GM20431 (cell line): ENCODE results near the gene ZNF335.
"Not testable (repeated sequence)": the region's sequence is repeated elsewhere in the genome, so short reads cannot be mapped to it uniquely, and the experiment has no call there.

ENCODE experiments used
- in situ Hi-C: fragments of 300-500 bp; cut with MseI, MboI; formaldehyde crosslinking; loops from one replicate; pipeline ENCODE4 v1.15.0; 2020; ENCODE audit warnings: low sequenced_read_pairs; ENCODE audit not compliant: unreplicated experiment

Gene ZNF335

DNA sequence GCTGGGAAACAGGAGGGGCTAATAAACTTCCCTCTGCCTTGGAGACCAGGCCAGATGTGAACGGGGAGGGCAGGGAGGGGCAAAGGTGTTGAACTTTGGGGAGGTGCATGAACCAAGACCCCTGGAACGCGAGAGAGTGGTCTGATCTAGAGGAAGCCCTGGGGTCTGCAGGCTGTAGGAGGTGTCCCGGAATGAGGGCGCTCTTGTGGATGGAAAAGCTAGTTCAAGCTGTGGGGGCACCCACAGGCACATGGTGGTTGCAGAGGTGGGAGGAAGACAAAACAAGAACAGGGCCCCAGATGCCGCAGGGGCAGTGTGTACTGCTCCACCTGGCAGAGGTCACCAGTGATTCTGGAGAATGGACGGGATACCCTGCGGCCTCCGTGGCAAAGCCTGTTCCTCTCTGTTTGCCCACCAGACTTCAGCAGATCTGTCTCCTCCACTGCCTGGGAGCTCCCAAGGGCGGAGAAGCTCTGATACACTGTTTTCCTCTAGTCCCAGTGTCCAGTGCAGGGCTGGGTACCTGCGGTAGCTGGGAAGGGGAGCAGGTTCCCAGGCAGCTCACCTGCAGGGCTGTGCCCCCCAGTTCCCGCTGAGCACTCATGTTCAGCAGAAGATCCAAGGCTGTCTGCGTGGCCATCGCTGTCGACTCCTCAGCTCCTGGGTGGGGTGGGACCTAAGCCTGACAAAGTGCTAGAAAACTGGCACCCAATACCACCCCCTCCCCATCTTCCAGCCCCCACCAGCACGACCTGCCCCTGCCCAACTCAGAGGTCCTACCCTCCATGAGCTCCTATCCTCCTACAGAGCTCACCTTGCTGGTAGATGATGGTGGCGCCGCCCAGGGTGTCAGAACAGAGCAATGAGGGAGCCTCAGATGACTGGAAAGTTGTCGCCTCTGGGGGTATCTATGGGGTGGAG lies 14.7 kb downstream of the ZNF335 start:
- in situ Hi-C loops = no loop called here

DNA sequence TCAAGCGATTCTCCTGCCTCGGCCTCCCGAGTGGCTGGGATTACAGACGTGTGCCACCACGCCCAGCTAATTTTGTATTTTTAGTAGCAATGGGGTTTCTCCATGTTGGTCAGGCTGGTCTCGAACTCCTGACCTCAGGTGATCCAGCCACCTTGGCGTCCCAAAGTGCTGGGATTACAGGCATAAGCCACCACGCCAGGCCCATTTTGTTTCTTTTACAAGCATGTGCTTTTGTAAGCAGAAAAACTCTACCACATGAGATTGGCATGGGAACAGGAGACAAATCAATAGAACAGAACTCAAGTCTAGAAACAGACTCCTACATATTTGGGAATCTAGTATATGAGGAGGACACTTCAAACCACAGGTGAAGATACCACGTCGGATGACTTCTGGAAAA lies 15.7 kb downstream of the ZNF335 start:
- in situ Hi-C loops = not testable (repeated sequence)

DNA sequence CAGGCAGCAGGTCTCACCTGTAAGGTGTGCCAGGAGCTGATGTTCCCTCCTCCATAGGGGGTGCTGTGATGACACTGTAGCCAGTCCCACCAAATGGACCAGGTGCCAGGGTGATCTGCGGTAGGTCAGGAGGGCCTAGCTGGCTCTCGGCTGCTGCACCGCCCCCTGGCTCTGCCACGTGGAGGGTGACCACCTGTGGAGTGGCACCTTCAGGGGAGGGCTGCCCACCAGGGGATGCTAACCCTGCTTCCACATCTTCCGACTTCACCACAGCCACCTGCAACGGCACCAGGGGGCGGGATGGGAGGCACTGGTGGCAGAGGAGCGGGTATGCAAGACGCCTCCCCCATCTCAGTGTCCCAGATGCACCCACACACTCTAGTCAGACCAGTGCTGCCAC lies 18.3 kb downstream of the ZNF335 start:
- in situ Hi-C loops = no loop called here

DNA sequence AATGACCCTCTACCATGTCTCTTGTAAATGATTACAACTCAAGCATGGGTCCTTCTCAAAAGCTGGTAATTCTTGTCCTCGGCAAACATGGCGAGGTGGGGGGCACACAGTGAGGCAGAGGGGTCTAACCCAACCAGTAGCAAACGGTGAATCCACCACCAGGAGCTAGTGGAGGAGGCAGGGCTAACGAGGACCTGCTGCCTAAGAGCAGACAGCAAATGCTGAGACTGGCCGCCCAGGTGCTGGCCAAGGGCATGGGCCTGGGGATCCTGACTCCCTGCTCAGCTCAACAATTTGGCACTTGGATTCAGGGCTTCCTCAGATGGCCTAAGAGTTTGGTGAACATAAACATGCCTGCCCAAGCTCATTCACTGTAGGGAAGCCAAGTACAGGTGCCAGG lies 19.1 kb downstream of the ZNF335 start:
- in situ Hi-C loops = no loop called here

DNA sequence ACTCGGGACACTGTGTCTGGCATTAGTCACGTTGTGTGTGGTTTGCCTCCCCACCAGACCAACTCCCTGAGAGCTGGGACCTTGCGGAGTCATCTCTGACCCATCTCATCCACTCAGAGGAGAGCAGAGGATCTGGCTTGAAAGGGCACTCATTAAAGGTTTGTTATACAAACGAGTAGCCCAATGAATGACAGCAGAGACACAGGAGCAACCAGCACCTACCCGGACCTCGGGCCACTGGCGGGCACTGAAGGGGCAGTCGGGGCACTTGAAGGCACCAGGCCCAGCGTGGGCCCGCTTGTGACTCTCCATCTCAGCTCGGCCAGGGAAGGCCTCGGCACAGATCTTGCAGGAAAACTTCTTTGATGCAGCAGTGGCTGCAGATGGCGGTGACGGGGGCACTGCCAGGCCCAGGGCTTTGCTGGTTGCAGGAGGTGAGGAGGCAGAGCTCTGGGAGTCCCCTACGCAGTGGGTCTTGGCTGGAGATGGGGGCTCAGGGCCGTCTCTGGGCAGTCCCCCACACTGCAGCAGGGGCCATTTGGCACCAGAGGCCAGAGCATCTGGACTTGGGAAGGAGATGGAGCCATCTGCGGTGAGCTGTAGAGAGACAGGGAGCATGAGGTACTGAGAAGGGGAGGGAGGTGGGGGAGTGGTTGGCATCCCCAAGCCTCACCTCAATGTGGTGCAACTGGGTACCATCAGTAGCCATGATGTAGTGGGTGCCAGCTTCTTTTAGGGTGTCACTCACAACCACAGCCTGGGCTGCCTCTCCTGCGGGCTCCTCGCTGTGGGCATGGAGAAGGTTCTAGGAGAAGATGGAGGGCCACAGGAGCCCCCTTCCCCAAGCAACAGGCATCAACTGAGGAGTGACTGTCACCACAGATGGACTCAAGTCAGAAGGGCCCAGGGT lies 19.8 kb downstream of the ZNF335 start:
- in situ Hi-C loops = no loop called here

DNA sequence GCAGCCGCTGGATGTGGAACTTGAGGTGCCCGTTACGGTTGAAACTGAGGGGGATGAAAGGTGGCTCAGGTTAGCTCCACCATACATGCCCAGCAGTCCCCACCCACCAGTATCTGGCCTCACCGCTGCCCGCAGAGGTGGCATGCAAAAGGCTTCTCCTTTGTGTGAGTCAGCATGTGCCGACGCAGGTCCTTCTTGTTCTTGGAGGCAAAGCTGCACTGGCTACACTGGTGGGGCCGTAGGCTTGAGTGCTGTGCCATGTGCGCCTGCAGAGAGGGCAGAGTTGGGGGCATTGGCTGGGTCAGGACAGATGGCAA lies 21.7 kb downstream of the ZNF335 start:
- in situ Hi-C loops = no loop called here

DNA sequence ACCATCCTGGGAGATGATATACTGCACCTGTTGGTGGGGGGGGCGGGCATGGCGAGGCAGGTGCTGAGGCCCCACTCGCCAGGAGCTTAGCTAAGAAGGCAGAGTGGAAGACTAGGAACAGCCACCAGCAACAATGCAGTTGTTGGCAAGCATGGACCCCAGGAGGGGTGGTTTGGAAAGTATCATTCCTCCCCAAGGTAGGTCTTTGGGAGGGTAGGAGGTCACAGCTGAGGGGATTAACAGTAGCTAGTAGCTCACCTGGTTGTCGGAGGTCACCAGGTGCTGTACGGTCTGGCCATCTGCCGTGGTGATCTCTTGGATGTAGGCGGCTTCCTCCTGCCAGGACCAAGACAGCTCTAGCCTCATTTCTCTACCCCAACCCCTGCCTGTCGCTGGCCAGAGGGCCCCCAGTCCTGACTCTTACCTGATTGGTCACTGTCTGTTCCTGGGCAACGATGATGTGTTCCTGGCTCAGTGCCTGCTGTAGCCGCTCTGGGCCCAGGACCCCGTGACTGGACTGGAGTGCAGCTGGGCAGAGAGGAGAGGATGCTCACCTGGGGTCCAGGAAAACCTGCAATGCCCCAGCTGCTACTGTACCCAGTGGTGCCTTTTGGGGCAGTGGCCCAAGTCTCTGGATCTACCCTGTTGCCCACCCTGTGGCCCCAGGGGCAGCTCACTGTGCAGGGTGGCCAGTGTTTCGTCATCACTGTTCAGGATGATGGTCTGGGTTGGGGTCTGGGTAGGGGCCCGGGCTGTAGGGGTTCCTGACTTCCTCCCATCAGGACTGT lies 22.3 kb downstream of the ZNF335 start:
- in situ Hi-C loops = no loop called here

DNA sequence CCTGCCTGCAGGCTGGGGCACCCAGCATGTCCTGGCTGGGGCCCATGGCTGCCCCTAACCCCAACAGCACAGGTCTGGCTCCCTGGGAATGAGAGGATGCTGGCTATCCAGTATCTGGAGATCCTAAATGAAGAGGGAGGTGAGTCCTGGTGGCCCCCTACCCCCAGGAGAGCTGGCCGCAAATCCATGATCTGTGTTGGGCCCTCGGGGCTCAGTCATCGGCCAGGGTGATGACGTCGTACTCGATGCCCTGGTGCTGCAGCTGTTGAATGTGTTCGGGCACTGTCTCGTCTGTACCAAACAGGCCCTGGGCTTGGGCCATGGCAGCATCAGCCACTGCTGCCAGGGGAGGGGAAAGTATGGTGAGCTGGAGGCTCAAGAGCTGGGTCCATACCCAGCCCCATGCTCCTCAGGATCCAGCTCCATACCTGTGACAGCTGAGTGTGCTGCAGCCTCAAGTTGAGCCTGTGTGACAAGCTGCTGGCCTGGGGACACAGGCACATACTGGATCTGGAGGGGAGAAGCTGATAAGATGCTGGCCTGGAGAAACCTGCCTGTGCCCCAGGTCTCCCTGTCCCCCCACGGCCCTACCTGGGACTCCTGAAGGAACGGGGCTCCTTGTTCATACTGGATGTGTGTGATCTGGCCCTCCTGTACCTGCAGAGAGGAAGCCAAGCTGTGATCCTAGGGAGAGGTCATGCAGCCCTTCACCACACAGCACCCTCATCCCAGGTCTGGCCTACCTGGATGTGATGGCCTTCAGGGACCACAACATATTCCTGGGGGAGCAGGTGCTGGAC lies 23.1 kb downstream of the ZNF335 start:
- in situ Hi-C loops = no loop called here

DNA sequence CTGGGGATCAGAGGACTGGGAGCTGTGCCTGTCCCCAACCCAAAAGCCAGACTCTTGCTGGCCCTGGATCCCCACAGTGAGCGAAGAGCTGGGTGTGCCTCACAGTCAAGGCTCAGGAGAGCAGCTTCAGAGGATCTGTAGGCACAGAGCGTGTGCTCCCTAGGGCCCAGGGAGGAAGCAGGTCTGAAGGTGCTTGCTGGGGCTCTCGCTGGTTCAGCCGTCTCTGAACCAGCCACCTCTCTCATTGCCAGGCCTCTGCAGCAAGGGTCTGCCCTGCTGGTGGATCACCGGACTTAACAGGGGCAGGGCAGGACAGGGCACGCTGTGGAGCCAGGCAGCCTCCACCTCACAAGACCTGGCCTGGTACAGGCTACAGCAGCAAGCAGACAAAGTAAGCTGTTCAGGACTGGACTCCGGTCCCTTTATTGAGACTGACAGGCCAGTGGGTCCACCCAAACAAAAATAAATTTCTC lies 23.7 kb downstream of the ZNF335 start:
- in situ Hi-C loops = no loop called here

DNA sequence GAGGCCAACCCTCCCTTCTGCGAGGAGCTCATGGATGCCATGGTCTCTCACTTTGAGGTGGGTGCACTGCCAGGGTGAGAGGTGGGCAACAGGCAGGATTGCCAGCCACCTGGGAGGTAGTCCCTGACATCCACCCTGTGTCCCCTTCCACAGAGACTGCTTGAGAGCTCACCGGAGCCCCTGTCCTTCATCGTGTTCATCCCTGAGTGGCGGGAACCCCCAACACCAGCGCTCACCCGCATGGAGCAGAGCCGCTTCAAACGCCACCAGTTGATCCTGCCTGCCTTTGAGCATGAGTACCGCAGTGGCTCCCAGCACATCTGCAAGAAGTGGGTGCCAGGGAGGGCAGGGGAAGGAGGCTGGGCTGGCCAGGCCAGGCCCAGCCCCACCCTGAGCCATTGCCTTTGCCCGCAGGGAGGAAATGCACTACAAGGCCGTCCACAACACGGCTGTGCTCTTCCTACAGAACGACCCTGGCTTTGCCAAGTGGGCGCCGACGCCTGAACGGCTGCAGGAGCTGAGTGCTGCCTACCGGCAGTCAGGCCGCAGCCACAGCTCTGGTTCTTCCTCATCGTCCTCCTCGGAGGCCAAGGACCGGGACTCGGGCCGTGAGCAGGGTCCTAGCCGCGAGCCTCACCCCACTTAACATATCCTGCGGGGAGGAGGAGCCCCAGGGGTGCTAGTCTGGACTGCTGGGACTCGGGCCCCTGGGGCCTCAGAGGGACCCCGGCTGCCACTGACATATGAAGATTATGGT lies 24.7 kb downstream of the ZNF335 start:
- in situ Hi-C loops = no loop called here

DNA sequence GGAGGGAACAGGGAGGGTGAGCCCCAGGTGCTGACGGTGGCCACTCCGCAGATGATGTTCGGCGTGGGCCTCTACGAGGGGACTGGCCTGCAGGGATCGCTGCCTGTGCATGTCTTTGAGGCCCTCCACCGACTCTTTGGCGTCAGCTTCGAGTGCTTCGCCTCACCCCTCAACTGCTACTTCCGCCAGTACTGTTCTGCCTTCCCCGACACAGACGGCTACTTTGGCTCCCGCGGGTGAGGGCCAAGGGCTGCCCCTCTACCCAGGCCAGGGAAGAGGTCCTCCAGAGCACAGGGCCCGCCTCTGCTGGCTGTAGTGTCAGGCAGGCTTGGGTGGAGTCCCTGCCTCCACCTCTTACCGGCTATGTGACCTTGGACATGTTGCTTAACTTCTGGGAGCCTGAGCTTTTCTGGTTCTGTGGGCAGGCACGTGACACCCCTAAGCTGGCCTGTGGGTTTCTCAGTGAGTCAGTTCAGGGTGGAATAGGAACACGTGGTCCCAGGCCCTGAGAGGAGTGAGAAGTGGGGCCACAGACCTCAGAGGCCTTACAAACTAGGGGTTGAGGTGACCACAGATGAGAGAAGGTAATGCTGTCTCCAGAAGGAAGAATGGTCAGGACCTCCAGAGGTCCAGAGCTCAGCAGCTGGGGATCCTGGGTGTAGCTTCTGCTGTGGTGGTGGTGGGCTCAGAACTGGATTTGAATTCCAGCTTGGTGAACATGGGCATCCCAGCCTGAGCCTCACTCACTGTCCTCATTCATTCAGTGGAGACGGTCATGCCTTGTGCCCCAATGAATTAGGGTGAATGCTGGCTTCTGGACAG lies 25.6 kb downstream of the ZNF335 start:
- in situ Hi-C loops = no loop called here

DNA sequence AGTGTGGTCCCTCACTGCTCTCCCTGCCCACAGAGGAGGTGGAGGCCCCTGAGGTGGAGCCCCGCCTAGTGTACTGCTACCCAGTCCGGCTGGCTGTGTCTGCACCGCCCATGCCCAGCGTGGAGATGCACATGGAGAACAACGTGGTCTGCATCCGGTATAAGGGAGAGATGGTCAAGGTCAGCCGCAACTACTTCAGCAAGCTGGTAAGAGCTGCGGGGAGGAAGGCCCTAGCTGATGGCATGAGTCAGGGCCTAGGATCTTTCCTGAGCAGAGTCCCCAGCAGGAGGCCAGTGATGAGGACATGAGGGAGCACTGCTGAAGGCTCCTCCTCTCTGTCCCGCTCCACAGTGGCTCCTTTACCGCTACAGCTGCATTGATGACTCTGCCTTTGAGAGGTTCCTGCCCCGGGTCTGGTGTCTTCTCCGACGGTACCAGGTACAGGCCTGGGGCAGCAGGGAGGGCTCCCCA lies 26.3 kb downstream of the ZNF335 start:
- in situ Hi-C loops = no loop called here

DNA sequence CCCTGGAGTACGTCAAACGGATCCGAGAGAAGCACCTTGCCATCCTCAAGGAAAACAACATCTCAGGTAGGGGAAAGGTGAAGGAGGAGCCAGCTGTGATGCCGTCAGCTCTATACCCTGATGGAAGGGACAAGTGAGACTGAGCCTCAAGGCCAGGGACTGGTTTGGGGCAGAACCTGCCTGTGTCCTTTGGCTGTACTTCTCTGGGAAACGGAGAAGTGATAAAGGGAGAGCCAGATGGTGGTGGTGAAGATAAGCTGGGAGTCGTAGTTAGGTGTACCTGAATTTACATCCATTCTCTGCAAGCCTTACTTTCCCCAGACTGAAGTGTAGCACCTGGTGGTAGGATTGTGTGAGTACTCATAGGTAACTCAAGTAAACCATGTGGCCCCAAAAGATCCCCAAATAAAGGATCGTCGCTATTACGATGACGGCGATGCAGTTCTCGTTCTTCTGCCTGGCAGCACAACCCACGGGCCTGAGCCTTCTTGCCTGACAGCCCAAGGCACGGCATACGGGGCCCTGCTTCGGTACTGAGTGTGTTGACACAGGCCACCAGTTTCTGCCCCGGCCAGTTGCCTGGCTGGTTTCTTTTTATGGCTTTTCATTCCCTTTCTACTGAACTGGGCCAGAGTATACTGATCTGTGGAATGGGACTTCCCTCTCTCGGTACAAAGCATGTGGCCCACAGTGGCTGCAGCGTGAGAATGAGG lies 26.9 kb downstream of the ZNF335 start:
- in situ Hi-C loops = no loop called here

DNA sequence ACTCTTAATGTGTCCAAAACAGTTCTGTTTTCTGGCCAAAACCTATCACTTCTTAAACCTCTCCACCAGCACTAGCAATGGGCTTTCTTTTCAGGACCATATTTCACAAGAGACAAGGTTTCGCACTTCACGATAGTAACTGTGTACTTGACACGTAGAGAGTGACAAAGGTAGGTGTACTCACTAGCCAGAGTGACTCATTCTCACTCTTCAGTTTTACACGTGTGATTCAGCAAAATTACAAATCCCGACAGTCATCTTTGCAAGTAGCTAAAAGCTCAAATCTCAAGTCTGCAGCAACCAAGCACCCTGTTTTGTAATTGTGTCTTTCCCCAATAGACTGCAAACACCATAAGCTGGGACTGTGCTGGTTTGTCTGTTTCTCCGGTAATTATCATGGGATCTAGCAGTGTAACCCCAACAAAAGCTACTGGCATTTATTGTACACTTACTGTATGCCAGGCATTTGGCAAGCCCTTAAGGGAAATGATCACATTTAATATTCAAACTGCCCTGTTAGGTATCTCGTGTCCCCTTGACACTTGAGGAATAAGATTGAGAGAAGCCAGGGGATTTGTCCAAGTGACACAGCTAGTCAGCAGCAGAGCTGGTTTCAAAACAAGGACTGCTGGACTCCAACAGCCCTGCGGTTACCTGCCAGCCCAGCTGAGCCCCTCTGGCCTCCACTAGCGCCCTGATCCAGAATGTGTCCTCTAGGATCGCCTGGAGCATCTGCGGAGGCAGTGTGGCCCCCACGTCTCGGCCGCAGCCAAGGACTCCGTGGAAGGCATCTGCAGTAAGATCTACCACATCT lies 27.6 kb downstream of the ZNF335 start:
- in situ Hi-C loops = no loop called here

DNA sequence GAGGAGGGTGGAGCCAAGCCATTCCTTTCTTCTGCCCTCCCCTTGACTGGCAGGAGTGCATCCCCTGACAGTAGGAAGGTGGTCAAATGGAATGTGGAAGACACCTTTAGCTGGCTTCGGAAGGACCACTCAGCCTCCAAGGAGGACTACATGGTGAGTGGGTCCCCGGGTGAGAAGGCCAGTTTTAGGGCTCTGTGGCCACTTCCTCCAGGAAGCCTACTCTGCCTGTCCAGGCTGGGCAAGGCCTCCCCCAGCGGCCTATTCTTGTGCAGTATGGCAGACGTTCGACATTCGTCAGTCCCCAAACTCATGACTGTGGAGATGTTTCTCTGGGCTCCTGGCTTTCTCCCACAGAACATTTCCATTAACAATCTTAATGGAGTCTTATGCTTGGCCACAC lies 28.4 kb downstream of the ZNF335 start:
- in situ Hi-C loops = no loop called here

DNA sequence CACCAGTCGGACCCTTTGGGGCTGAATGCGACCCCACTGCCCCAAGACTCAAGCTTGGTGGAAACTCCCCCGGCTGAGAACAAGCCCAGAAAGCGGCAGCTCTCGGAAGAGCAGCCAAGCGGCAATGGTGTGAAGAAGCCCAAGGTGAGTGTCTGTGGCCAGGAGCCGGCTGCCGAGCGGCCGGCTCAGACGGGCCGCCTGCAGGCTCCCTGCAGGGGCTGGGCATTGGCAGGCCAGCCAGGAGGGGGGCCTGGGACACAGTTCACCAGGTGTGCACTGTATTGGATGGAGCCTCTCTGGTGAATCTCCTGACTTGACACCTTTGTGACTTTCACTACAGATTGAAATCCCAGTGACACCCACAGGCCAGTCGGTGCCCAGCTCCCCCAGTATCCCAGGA lies 31.5 kb downstream of the ZNF335 start:
- in situ Hi-C loops = no loop called here

DNA sequence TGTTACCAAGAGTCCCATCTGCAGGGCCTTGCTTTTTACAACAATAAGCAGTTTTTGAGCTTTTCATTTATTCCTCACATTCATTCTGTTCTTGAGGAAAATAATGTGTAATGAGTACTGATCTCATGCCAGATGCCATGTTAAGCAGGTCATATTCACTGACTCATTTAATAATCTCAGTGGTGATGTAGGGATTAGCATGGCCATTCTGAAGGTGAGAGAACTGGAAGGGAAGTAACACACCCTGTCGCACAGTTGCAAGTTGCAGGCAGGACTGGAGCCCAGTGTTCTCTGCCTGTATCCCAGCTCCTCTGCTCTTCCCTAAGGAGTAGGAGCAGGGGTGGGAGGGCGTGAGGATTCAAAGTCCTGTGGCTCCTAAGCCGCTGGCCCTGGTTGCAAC lies 31.9 kb downstream of the ZNF335 start:
- in situ Hi-C loops = no loop called here
